AG20443 (cell line): Measurements from ENCODE around the gene CACNA2D2.

Experiments
- DNase-seq: peaks from one replicate; pipeline ENCODE4 v3.0.0; 2012; ENCODE audit warnings: low spot score, mixed read lengths

The CACNA2D2 gene

GRCh38 chr3:50503504-50504342 lies at the start of gene CACNA2D2:
Gene CACNA2D2, minus strand, starts transcription at chr3:50503634. Its CDS starts 211 bp downstream, at chr3:50503423.
- peak; percentile 64 for DNase-seq

- DNase-seq: no peak
Observed at GRCh38 chr3:50552598-50552997, 49.2 kb upstream of the CACNA2D2 start.

GRCh38 chr3:50551681-50552435 lies 48.4 kb upstream of the CACNA2D2 start:
- DNase-seq: no peak

- DNase-seq: no peak
Observed at GRCh38 chr3:50551054-50551659, 47.7 kb upstream of the CACNA2D2 start.

- DNase-seq: peak; percentile 78
Observed at GRCh38 chr3:50550079-50550736, 46.8 kb upstream of the CACNA2D2 start.

GRCh38 chr3:50549226-50549625 lies 45.8 kb upstream of the CACNA2D2 start:
- no peak for DNase-seq

- no peak for DNase-seq
Observed at GRCh38 chr3:50545781-50546180, 42.3 kb upstream of the CACNA2D2 start.

GRCh38 chr3:50542177-50543034 lies 39.0 kb upstream of the CACNA2D2 start:
- peak; percentile 91 for DNase-seq

- no peak for DNase-seq
Observed at GRCh38 chr3:50539356-50540286, 36.2 kb upstream of the CACNA2D2 start.

- no peak for DNase-seq
Observed at GRCh38 chr3:50537421-50538129, 34.1 kb upstream of the CACNA2D2 start.

- DNase-seq: no peak
Observed at GRCh38 chr3:50536471-50537180, 33.2 kb upstream of the CACNA2D2 start.

GRCh38 chr3:50534681-50535330 lies 31.4 kb upstream of the CACNA2D2 start:
- DNase-seq: no peak

GRCh38 chr3:50533807-50534461 lies 30.5 kb upstream of the CACNA2D2 start:
- DNase-seq: no peak

- no peak for DNase-seq
Observed at GRCh38 chr3:50533316-50533715, 29.9 kb upstream of the CACNA2D2 start.

GRCh38 chr3:50532062-50532705 lies 28.8 kb upstream of the CACNA2D2 start:
- peak; percentile 35 for DNase-seq

GRCh38 chr3:50531201-50531600 lies 27.8 kb upstream of the CACNA2D2 start:
- DNase-seq: no peak
